Fibroblast of mammary gland (primary cell): ENCODE results near the gene VEZT.

Source experiments
- DNase-seq: peaks from one replicate; pipeline ENCODE4 v3.0.0-alpha.2; 2010; ENCODE audit warnings: low read depth
- H3K4me3 ChIP-seq: 2 replicates; pipeline ENCODE4 v1.5.1; 2011; ENCODE audit warnings: low read depth, mild to moderate bottlenecking, low read length, moderate library complexity; ENCODE audit not compliant: control insufficient read depth
- CTCF ChIP-seq: conservative IDR thresholded peaks from 2 replicates; pipeline ENCODE4 v1.5.1; 2011; ENCODE audit warnings: low read depth, low read length, inconsistent platforms; ENCODE audit not compliant: control insufficient read depth, insufficient read depth

VEZT gene

DNA sequence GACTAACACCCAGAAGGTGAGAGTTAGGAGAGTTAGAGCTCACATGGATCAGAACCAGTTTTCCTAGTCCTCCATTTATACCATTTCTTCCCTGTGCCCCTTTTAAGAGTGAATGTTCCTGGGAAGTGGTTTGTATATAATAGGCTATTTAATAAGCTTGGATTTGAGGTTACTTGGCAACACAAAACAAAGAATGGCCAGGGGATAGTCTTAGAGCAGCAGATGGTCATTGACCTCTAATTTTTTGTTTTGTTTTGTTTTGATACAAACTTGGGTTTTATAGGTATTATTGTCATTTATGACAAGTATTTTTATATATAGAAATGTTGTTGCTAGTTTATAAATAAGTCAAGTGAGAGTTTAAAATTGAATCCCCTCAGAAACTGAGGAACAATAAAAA lies 35.8 kb downstream of the VEZT start:
- DNase-seq: no peak
- no peak for TF ChIP-seq CTCF
- H3K4me3 ChIP-seq: no peak overlapping the region

DNA sequence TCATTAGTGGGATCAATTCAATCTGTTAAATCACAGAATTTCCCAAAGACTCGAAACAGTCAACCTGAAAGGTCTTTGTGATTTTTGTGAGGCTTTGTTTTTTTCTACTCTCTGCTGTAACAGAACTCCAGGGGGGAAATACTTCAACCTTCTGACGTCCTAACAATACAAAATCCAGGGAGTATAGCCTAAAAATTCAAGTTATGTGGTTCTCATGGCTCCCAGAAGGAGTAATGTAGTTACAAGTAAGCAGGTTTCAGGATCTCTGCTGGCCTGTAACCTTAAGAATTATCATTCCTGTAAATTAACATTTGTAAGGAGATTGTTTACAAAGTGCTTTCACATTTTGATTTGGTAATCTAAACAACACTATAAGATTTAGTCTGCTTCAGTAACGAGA lies 39.9 kb downstream of the VEZT start:
- DNase-seq: no peak
- TF ChIP-seq CTCF: no peak
- no peak overlapping the region for H3K4me3 ChIP-seq

DNA sequence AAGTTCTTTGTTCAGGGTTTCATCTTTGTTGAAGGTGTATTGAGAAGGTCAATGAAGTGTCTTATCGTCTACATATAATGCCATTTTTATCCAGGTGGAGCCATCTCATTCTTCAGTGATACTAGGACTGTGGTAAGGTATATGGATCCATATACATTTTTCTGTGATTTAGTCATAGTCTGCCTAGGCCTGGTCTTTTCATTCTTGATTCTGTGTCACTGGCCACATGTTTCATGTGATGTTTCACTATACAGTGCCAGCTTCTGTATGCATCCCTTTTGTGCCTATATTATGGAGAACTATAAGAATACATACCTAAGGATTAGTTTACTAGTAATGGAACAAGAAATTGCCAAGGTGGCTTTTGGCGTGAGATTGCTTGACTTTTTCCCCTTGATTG lies 40.5 kb downstream of the VEZT start:
- DNase-seq: peak; percentile 21
- no peak for TF ChIP-seq CTCF
- H3K4me3 ChIP-seq: no peak overlapping the region

DNA sequence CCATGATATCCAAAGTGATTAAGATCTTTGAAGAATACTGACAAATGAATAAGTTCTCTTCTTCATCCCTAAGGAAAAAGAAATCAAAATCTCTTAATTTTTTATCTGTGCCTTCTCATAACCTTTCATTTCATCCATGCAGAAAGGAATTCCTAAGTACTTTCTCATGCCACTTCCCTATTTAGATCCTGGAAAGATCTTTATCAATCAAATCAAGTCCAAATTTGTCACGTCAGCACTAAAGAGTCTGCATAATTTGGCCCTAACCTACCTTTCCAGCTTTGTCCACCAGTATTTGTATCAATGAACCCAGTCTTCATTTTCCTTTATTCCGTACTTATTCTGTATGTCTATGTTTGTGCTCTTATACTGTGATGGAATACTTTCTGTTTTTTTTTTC lies 41.2 kb downstream of the VEZT start:
- TF ChIP-seq CTCF: no peak
- H3K4me3 ChIP-seq: no peak overlapping the region
- DNase-seq: no peak

- no peak overlapping the region for H3K4me3 ChIP-seq
- no peak for TF ChIP-seq CTCF
- no peak for DNase-seq
Observed at GRCh38 chr12:95259368-95259767, 41.8 kb downstream of the VEZT start.

DNA sequence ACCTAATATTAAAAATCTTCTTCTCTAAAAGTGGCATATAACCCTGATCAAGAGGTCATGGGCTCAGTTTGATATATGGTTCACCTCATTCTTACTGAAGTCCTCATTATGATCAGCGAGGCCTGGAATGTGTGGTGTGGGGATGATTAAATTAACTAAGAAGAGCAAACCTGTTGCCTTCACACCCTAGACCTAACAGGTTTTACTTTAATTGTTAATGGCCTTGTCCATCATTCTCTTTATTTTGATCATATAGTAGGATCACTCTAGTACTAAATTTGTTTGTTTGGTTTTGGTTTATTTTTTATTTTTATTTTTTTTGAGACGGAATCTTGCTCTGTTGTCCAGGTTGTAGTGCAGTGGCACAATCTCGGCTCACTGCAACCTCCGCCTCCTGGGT lies 43.5 kb downstream of the VEZT start:
- no peak for TF ChIP-seq CTCF
- no peak for DNase-seq

DNA sequence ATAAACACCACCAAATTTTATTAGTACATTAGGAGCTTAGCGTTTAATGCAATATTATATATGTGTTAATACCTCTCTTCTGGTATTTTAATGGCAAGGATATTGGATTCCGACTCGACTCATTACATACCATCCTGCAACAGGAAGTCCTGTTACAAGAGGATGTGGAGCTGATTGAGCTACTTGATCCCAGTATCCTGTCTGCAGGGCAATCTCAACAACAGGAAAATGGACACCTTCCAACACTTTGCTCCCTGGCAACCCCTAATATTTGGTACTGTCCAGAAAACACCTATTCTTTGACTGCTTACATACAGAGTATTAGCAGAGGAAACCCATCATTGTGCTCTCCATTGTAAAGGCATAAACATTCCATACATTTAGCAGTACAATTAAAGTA lies 45.2 kb downstream of the VEZT start:
- no peak overlapping the region for H3K4me3 ChIP-seq
- DNase-seq: no peak
- TF ChIP-seq CTCF: no peak

More for the DNA sequence above, 43.5 kb downstream of the VEZT start:
- H3K4me3 ChIP-seq: no peak overlapping the region
